NCI-H146 treated with DMSO at 0.1 percent for 48 hours (cell line): ENCODE data around the gene SRSF12.
"Not testable (repeated sequence)": the region's sequence is repeated elsewhere in the genome, so short reads cannot be mapped to it uniquely, and the experiment has no call there.

Experiments used
- DNase-seq: peaks from one replicate; lab custom pipeline; 2025; ENCODE audit not compliant: unreplicated experiment; lab: John Stamatoyannopoulos, UW

Gene SRSF12

DNA sequence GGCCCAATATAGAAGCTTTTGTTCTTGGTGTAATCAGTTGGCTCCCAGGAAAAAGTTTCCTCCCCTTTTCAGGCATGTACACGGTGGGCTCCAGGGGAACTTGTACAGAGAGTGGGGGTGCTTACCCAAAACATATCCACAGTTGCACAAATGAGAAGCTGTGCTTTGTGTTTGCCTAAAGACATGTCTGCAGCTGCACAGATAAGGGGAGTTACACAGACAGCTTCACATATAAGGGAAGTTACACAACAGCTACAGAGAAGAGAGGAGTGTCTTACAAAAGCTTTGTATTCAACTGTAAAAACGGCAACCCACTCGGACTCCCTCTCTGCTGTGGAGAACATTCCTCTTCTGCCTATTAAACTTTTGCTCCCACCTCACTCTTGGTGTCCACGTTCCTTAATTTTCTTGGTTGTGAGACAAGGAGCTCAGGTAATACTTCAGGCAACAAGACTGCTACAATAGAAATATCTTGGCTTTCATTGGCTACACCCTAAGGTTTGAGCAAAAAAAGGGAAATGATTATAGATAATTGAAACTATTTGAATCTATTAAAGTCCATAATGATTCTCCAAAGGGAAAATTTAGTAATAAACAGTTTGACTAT is 44.8 kb downstream of the SRSF12 start:
- no peak for DNase-seq

DNA sequence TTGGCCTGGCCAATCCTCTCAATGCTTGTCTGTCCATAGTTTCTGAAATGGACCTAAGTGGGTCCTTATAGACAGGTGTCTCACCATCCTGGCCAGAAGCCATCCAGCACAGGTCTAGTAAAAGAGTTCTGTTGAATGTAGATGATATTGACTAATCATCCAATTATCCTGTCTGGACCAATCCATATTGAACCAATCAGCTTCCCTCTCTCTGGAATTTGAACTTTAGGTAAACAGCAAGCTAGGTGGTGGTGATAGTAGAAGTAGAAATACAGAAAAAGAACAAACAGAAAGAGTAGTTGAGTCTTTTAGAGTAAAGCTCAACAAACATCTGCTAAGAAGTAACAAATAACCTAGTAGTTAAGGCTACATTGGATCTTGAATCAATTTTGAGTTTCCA is 46.8 kb downstream of the SRSF12 start:
- no peak for DNase-seq

DNA sequence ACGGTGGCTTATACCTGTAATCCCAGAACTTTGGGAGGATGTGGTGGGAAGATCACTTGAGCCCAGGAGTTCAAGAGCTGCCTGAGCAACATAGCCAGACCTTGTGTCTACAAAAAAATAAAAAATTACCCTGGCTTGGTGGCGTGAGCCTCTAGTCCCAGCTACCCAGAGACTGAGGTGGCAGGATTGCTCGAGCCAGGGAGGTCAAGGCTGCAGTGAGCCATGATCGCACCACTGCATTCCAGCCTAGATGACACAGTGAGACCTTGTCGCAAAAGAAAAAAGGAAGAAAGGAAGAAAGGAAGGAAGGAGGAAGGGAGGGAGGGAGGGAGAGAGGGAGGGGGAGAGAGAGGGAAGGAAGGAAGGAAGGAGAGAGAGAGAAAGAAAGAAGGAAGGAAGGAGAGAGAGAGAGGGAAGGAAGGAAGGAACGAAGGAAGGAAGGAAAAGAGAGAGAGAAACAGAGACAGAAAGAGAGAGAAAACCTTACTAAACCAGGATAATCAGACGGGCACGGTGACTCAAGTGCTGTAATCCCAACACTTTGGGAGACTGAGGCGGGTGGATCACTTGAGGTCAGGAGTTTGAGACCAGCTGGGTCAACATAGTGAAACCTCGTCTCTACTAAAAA is 48.2 kb downstream of the SRSF12 start:
- DNase-seq, result no peak

DNA sequence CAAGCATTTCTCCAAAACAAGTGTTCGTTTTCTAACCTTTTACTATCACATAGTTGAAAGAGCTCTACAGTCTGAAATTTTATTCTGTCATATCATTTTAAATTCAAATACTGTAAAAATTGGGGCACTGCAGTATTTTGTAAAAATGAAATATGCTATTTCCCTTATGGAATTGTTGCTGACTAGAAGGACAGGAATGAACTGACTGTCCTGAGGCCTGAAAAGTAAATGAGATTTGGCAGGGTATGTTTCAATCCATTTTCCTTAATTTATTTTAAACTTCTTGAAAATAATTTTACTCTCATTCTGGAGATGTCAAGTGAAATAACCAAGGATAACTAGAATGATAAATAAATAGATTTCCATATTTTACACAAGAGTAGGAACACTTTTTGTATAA is 49.2 kb downstream of the SRSF12 start:
- no peak for DNase-seq

DNA sequence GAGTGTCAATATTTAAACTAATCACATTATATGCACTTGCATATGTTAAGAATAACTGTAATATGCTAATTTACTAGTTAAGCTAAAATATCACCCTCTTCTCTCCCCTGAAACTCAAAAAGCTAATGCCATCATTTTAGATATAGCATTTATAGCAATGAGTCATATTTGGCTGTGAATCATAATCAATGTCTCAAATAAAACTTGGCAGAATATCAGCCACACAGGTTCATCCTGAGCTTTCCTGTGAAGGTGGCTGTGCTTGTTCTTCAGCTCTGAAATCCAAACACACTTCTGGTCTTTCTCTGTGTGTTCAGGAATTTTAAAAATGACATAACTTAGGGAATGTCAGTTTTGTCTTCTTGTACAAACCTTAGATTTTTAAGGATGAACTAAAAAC is 50.1 kb downstream of the SRSF12 start:
- DNase-seq, result no peak

DNA sequence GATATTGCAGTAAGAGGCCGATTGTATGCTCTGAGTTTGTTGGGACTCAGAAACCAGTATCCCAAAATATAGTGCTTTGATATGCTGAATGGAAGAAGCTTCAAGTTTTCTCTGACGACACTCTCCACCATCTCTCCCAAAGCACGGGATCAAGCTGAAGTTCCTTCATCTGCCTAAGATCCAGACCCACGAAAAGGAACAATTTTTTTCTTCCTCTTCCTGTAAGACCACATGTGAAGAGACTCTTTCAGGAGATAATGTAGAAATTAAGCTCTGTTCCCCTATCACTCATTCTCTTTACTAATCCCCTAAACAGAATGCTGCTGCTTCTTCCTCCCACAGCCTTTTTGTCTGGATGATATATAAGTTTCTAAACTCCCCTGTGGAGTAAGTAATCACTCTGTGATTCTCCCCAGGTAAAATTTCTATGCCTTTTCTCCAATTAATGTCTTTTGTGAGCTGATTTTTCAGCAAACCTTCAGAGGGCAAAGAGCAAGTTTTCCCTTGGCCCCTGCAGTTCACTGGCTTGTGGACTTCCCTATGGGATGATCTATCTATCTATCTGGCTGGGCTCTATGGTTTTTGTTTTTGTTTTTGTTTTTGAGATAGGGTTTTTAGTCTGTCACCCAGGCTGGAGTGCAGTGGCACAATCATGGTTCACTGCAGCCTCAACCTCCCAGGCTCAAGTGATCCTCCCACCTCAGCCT is 50.8 kb downstream of the SRSF12 start:
- DNase-seq, result no peak

DNA sequence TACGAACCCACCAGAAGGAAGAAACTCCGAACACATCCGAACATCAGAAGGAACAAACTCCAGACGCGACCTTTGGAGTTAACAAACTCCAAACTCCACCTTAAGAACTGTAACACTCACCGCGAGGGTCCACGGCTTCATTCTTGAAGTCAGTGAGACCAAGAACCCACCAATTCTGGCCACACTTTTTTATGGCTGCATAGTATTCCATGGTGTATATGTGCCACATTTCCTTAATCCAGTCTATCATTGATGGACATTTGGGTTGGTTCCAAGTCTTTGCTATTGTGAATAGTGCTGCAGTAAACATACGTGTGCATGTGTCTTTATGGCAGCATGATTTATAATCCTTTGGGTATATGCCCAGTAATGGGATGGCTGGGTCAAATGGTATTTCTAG is 51.8 kb downstream of the SRSF12 start:
- DNase-seq, result not testable (repeated sequence)

DNA sequence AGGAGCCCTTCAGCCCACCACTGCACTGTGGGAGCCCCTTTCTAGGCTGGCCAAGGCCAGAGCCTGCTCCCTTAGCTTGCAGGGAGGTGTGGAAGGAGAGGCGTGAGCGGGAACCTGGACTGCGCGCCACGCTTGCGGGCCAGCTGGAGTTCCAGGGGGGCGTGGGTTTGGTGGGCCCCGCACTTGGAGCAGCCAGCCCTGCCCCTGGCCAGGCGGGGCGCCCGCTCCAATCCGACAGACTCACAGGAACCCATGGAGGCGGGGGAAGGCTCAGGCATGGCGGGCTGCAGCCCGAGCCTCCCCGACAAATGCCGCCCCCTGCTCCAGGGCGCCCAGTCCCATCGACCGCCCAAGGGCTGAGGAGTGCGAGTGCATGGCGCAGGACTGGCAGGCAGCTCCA is 52.9 kb downstream of the SRSF12 start:
- DNase-seq, result not testable (repeated sequence)

DNA sequence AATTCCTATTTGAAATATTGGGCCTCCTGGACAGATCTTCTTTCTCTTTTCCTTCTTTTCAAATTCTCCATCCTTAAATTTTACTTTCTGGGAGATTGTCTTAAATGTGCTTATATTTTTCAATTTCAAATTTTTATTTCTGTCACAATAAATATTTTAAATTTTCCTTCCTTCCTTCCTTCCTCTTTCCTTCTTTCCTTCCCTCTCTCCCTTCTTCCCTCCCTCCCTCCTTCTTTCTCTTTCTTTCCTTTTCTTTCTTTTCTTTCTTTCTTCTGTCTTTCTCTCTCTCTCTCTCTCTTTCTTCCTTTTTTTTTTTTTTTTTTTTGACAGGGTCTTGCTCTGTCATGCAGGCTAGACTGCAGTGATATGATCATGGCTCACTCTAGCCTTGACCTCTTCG is 54.0 kb downstream of the SRSF12 start:
- no peak for DNase-seq

DNA sequence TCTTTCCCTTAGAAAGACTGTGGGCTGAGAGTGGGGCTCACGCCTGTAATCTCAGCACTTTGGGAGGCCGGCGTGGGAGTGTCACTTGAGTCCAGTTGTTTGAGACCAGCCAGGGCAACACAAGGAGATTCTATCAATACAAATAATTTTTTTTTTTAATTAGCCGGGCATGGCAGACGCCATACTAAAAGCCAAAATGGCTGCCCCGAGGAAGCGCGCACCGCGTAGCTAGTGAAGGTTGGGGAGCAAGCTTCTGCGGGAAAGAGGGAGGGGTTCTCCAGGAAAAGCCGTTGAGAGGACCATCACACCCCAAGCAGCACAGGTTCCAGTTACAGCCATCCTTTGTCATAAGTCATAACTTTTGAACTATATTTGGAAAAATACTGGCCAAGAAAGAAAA is 58.6 kb downstream of the SRSF12 start:
- no peak for DNase-seq

DNA sequence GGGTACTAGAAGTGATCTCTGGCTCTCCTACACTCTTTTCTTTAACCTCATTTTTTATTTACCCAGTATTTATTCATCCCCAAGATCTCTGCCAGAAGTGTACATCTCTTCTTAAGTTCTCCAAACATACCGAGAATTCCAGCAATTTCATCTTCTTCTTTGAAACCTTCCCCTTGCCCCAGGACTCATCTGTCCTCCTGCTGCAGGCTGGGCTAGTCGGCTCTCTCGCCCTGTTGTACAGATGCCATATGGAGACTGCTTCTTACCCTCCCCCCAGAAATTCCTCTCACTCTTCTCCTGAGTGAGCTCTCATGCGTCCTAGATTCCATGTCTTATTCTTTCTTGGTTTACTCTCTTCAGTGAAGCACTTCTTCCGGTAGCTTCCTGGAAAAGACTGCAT is 59.2 kb downstream of the SRSF12 start:
- no peak for DNase-seq

DNA sequence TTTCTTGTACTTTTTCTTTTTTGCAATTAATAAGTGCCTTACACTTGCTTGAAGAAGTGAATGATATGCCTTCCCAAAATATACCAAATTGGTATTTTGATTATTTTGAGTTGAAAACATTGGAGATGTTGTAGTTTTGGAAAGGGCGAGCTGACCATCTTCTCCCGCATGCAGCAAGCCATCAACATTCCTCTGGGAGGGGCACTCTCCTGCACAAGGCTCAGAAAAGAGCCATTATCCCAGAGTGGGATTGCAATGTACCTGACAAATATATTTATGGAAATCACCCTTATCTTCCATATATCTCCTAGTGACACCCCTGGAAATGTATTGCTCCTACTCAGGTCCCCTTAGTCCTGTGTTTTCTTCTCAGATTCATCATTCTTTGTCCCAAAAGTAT is 60.1 kb downstream of the SRSF12 start:
- no peak for DNase-seq

DNA sequence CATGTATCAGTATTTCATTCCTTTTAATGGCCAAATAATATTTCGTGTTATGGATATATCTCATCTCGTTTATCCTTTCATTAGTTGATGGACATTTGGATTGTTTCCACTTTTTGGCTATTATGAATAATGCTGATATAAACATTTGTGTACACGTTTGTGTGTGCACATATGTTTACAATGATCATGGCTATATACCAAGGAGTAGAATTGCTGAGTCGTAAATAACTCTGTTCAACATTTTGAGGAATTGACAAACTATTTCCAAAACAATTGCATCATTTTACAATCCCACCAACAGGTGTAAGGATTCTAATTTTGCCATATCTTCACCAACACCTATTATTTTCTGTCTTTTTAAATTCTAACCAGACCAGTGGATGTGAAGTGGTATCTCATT is 63.7 kb downstream of the SRSF12 start:
- no peak for DNase-seq

DNA sequence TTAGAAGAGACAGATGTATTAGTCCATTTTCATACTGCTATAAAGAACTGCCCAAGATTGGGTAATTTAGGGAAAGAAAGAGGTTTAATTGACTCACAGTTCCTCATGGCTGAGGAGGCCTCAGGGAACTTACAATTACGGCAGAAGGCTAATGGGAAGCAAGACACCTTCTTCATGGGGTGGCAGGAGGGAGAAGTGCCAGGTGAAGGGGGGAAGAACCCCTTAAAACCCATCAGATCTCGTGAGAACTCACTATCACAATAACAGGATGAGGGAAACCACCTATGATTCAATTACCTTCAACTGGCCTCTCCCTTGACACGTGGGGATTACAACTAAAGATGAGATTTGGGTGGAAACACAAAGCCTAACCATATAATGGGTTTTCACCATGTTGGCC is 66.2 kb downstream of the SRSF12 start:
- DNase-seq, result no peak

DNA sequence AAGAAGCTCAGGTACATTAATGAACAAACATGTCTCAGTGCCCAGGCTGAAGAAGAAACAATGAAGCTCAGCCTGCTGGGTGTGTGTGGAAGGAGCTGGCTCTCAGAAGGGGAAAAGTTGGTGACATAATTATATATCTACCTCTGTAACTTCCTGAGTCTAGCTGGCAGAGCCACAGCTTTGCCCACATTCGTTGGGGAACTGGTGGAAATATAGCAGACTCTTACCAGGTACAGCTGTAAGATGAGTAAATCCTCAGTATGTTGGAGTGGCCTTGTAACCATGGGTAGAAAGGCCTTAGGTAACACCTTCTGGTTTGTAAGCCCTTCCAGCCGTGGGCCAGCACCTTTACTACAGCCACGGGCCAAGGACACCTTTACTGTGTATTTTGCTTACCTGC is 67.2 kb downstream of the SRSF12 start:
- no peak for DNase-seq

DNA sequence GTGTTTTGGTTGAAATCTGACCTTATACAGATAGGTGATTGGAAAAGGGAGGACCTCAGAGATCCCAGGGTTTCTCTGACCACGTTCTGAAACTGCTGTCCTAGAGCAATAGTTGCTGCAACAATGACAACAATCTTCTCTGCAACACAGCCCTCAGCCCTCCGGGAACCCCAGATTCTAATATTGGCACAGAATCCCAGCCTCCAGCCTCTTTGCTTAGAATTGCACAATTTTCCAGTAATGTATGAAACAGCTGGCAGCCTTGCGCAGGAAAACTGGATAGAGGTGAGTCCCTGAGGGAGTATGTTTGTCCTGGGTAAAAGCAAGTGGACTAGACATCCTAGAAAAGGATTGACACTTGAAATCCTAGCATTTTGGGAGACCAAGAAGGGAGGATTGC is 67.7 kb downstream of the SRSF12 start:
- DNase-seq, result no peak

DNA sequence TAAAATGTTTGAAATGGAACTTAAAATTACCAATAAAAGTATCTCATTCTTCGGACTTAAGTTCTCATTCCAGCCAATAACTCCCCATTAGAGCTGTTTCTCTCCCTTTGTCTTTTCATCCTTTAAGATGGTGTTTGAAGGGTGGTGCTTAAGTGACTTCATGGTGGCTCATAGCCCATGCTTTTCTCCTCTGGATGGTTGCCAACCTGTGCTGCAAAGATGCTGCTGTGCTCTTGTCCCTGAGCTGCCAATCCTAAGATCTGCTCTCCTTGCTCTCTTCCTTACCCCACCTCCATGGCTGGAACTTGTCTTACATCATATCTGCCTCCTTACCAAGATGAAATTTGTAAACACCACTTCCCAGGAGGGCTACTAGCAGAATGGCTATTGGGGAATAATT is 68.9 kb downstream of the SRSF12 start:
- DNase-seq, result no peak

DNA sequence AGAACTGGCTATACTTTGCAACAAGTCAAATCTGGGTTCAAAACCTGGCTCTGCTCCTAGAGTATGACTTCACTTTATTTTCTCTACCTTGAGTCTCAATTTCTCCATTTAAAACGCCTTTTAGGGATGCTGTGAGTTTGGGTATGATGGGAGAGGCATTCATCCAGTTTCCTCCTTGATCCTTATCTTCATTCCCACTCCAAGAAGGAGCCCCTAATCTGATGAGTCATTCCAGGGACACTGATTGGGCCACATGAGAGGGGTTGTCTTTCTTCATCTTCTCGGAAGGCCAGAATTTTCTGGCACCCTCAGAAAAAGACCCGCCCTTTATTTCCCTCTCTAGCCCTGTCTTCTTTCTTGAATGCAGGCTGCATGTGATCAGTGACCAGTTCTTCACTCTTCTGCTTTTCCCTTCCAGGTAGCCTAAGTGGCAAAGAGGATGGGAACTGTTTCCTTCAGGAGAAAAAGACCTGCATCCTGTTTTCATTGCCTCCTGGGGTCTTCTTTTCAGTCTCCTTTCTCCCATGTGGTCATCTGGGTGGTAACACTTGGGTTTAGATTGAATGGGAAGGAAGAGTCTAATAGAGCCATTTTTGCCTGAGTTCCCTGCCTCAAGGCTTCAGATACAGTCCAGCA is 69.5 kb downstream of the SRSF12 start:
- no peak for DNase-seq

DNA sequence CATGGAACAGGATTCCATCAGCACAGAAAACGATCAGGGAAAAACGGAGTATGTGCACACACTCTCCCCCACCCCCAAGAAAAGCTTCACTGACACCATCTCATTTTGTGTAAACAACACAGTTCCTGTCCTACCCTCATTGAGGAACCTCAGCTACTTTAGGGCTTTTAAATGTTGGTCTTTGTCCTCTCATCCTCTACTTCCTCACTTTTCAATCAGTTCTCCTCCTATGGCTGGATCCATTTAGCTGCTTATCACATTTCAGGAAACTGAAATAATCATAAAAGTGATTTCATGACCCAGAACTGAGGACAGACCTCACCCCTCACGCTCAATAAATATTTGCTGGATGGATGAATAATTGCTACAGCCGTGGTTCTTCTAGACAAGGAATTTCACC is 70.4 kb downstream of the SRSF12 start:
- no peak for DNase-seq
